IMR-90 (cell line): Measurements from ENCODE around the gene KRTAP5-4. TPM values are rescaled to one million over a fixed set of nuclear protein-coding genes. Genes with fewer than 3 reads are reported as not detected.

Experiments
- ATAC-seq: fragments of 200-7000 bp; cut with Tn5 transposase; 2 replicates; pipeline ENCODE4 v1.9.1; 2020; ENCODE audit warnings: low read depth, mild to moderate bottlenecking, moderate library complexity
- BruUV-seq: library from RNA; stranded (reverse); fragments of 400-500 nt; replicated peaks from 2 replicates; lab custom pipeline; 2021; lab: Mats Ljungman, UMichigan
- CTCF ChIA-PET: fragments of 300-600 bp; formaldehyde crosslinking; extraction: SDS; loops from one replicate; lab custom pipeline; 2021; ENCODE audit warnings: antibody characterized with exemption; lab: Yijun Ruan, JAX
- POLR2A ChIA-PET: fragments of 300-600 bp; sonication (Branson Sonifier 250); formaldehyde crosslinking; loops from one replicate; lab custom pipeline; 2022; ENCODE audit warnings: antibody characterized with exemption; ENCODE audit not compliant: unreplicated experiment; lab: Charles Lee
- DNase-seq: peaks from one replicate; pipeline ENCODE4 v3.0.0; 2013
- H2AFZ ChIP-seq: replicated peaks from 2 replicates; pipeline ENCODE3; 2013; ENCODE audit warnings: low read length, mild to moderate bottlenecking; ENCODE audit not compliant: poor library complexity
- H2AK5ac ChIP-seq: 2 replicates; pipeline ENCODE4 v1.6.1; 2013; ENCODE audit warnings: low read depth, low read length, inconsistent platforms
- H2AK9ac ChIP-seq: replicated peaks from 2 replicates; pipeline ENCODE3; 2013; ENCODE audit warnings: mild to moderate bottlenecking, low read depth, low read length, moderate library complexity; ENCODE audit not compliant: poor library complexity
- H2BK120ac ChIP-seq: 2 replicates; pipeline ENCODE4 v1.6.1; 2013; ENCODE audit warnings: low read depth, low read length, inconsistent platforms
- H2BK15ac ChIP-seq: 3 replicates; pipeline ENCODE4 v1.6.1; 2013; ENCODE audit warnings: low read depth, low read length, inconsistent platforms
- H2BK20ac ChIP-seq: 2 replicates; pipeline ENCODE4 v1.6.1; 2013; ENCODE audit warnings: low read depth, mild to moderate bottlenecking, inconsistent platforms, low read length, moderate library complexity
- H2BK5ac ChIP-seq: 2 replicates; pipeline ENCODE4 v1.6.1; 2013; ENCODE audit warnings: mild to moderate bottlenecking, low read depth, low read length, inconsistent platforms; ENCODE audit not compliant: poor library complexity, severe bottlenecking
- H3K14ac ChIP-seq: replicated peaks from 2 replicates; pipeline ENCODE4 v1.6.1; 2013; ENCODE audit warnings: low read depth, low read length, inconsistent platforms
- H3K18ac ChIP-seq: 2 replicates; pipeline ENCODE4 v1.6.1; 2013; ENCODE audit warnings: low read depth, low read length, control low read depth
- H3K23ac ChIP-seq: 2 replicates; pipeline ENCODE4 v1.6.1; 2013; ENCODE audit warnings: low read depth, low read length, inconsistent platforms
- H3K27ac ChIP-seq: 2 replicates; pipeline ENCODE4 v1.5.1; 2013; ENCODE audit warnings: mild to moderate bottlenecking, control low read depth, low read length; ENCODE audit not compliant: insufficient read depth
- H3K27me3 ChIP-seq: 2 replicates; pipeline ENCODE4 v1.6.1; 2013; ENCODE audit warnings: low read length; ENCODE audit not compliant: control insufficient read depth, insufficient read depth
- H3K36me3 ChIP-seq: 2 replicates; pipeline ENCODE4 v1.6.1; 2013; ENCODE audit warnings: low read length, mixed read lengths; ENCODE audit not compliant: control insufficient read depth, insufficient read depth
- H3K4ac ChIP-seq: 2 replicates; pipeline ENCODE4 v1.6.1; 2013; ENCODE audit warnings: low read depth, low read length, inconsistent platforms
- H3K4me1 ChIP-seq: 2 replicates; pipeline ENCODE4 v1.6.1; 2013; ENCODE audit warnings: low read length, mixed read lengths; ENCODE audit not compliant: control insufficient read depth, insufficient read depth
- H3K4me2 ChIP-seq: 2 replicates; pipeline ENCODE4 v1.6.1; 2013; ENCODE audit warnings: low read depth, mild to moderate bottlenecking, control low read depth, low read length, moderate library complexity
- H3K4me3 ChIP-seq: 2 replicates; pipeline ENCODE4 v1.5.1; 2013; ENCODE audit warnings: low read depth, mild to moderate bottlenecking, control low read depth, low read length, moderate library complexity; ENCODE audit not compliant: insufficient read depth
- H3K56ac ChIP-seq: 2 replicates; pipeline ENCODE4 v1.6.1; 2013; ENCODE audit warnings: low read length, inconsistent platforms; ENCODE audit not compliant: insufficient read depth; ENCODE audit errors: extremely low read depth
- H3K79me1 ChIP-seq, 2 experiments: 2 replicates each; pipeline ENCODE4 v1.6.1; 2013; ENCODE audit warnings: low read length in 2 of 2, inconsistent platforms in 1 of 2, low read depth in 1 of 2
- H3K9ac ChIP-seq: 2 replicates; pipeline ENCODE4 v1.6.1; 2013; ENCODE audit warnings: low read depth, low read length, control low read depth
- H3K9me1 ChIP-seq: 2 replicates; pipeline ENCODE4 v1.6.1; 2013; ENCODE audit warnings: low read length, inconsistent platforms; ENCODE audit not compliant: insufficient read depth
- H3K9me3 ChIP-seq: 2 replicates; pipeline ENCODE4 v1.6.1; 2013; ENCODE audit warnings: low read length; ENCODE audit not compliant: control insufficient read depth, insufficient read depth
- H4K20me1 ChIP-seq: 2 replicates; pipeline ENCODE4 v1.6.1; 2013; ENCODE audit warnings: low read length, inconsistent platforms; ENCODE audit not compliant: insufficient read depth
- H4K5ac ChIP-seq: 2 replicates; pipeline ENCODE4 v1.6.1; 2013; ENCODE audit warnings: mild to moderate bottlenecking, low read depth, low read length, control low read depth
- H4K8ac ChIP-seq, 2 experiments: 2 replicates each; pipeline ENCODE4 v1.6.1; 2013; ENCODE audit warnings: low read depth in 2 of 2, low read length in 2 of 2, control low read depth in 1 of 2, inconsistent platforms in 1 of 2
- H4K91ac ChIP-seq: 2 replicates; pipeline ENCODE4 v1.6.1; 2013; ENCODE audit warnings: low read depth, low read length, inconsistent platforms; ENCODE audit not compliant: insufficient read depth
- BHLHE40 ChIP-seq: fragments of 150-350 bp; IDR thresholded peaks from 2 replicates; pipeline ENCODE4 v1.6.1; 2016; ENCODE audit warnings: mild to moderate bottlenecking, low read depth, low read length
- CEBPB ChIP-seq: IDR thresholded peaks from 2 replicates; pipeline ENCODE4 v1.6.1; 2012; ENCODE audit warnings: low read depth, low read length, improper control_type of control experiment
- CHD1 ChIP-seq: IDR thresholded peaks from 2 replicates; pipeline ENCODE4 v1.6.1; 2012; ENCODE audit warnings: low read depth, low read length, improper control_type of control experiment
- FOS ChIP-seq: fragments of 150-350 bp; IDR thresholded peaks from 2 replicates; pipeline ENCODE4 v1.6.1; 2016; ENCODE audit warnings: low read depth, low read length
- MXI1 ChIP-seq: IDR thresholded peaks from 2 replicates; pipeline ENCODE4 v1.6.1; 2012; ENCODE audit warnings: low read depth, mild to moderate bottlenecking, low read length, moderate library complexity, borderline replicate concordance
- NFE2L2 ChIP-seq: fragments of 150-350 bp; IDR thresholded peaks from 2 replicates; pipeline ENCODE4 v1.6.1; 2016; ENCODE audit warnings: low read depth, mild to moderate bottlenecking, low read length
- POLR2A ChIP-seq: IDR thresholded peaks from 2 replicates; pipeline ENCODE4 v1.6.1; 2012; ENCODE audit warnings: mild to moderate bottlenecking, low read depth, low read length
- RAD21 ChIP-seq: IDR thresholded peaks from 2 replicates; pipeline ENCODE4 v1.6.1; 2012; ENCODE audit warnings: low read length, improper control_type of control experiment
- RCOR1 ChIP-seq: IDR thresholded peaks from 2 replicates; pipeline ENCODE4 v1.6.1; 2012; ENCODE audit warnings: mild to moderate bottlenecking, low read length, improper control_type of control experiment; ENCODE audit not compliant: insufficient replicate concordance
- RFX5 ChIP-seq: IDR thresholded peaks from 2 replicates; pipeline ENCODE4 v1.8.0; 2012; ENCODE audit warnings: low read depth, mild to moderate bottlenecking, low read length, moderate library complexity
- SMC3 ChIP-seq: fragments of 150-350 bp; IDR thresholded peaks from 2 replicates; pipeline ENCODE4 v1.6.1; 2016; ENCODE audit warnings: low read depth, mild to moderate bottlenecking, antibody characterized with exemption, low read length, moderate library complexity
- WGBS, 2 experiments: methylation state at CpG; one replicate each; pipeline versions ENCODE4 v1.1.5 to v1.1.7; 2013; ENCODE audit warnings: missing lambda C conversion rate in 2 of 2; ENCODE audit not compliant: insufficient read length in 1 of 2; ENCODE audit errors: extremely low coverage in 2 of 2; 5-methylcytosine and 5-hydroxymethylcytosine counted together
- dilution Hi-C: fragments of 300-500 bp; cut with HindIII; formaldehyde crosslinking; loops from one replicate; pipeline ENCODE4 v1.14.3; 2018; ENCODE audit warnings: low sequenced_read_pairs; ENCODE audit not compliant: unreplicated experiment
- in situ Hi-C: fragments of 300-500 bp; cut with MboI; formaldehyde crosslinking; loops from 3 replicates; pipeline ENCODE4 v1.14.3; 2019; ENCODE audit warnings: low sequenced_read_pairs, inconsistent platforms, mixed read lengths
- intact Hi-C: fragments of 100-400 bp; cut with micrococcal nuclease; formaldehyde crosslinking; loops from 2 replicates; pipeline ENCODE4 v1.10.0; 2022
- polyA plus RNA-seq, 3 experiments: library from polyadenylated mRNA; depleted of rRNA; stranded (reverse); fragments of >200 nt; gene quantifications; 2 replicates each; pipeline ENCODE4 v1.2.3, GENCODE V29; 2012; ENCODE audit warnings: low replicate concordance in 1 of 3
- total RNA-seq: library from RNA; depleted of rRNA; stranded (reverse); fragments of >200 nt; gene quantifications from 2 replicates; pipeline ENCODE4 v1.2.3, GENCODE V29; 2012
- TF ChIP-seq, protein P1 (sequence below): fragments of 150-350 bp; IDR thresholded peaks from 2 replicates; pipeline ENCODE4 v1.6.1; 2016; ENCODE audit warnings: low read depth, mild to moderate bottlenecking, low read length, moderate library complexity, borderline replicate concordance
- TF ChIP-seq, protein P2 (sequence below): conservative IDR thresholded peaks from 2 replicates; pipeline ENCODE4 v1.5.1; 2012; ENCODE audit warnings: mild to moderate bottlenecking, low read depth, low read length, improper control_type of control experiment
- TF ChIP-seq, protein P3 (sequence below): fragments of 150-350 bp; IDR thresholded peaks from 2 replicates; pipeline ENCODE4 v1.6.1; 2017; ENCODE audit warnings: mild to moderate bottlenecking, antibody characterized with exemption, low read length, low read depth

Gene KRTAP5-4
- total and polyA plus RNA-seq, 2 of the 4 experiments (the other 2 are of a cell fraction) = not detected

DNA sequence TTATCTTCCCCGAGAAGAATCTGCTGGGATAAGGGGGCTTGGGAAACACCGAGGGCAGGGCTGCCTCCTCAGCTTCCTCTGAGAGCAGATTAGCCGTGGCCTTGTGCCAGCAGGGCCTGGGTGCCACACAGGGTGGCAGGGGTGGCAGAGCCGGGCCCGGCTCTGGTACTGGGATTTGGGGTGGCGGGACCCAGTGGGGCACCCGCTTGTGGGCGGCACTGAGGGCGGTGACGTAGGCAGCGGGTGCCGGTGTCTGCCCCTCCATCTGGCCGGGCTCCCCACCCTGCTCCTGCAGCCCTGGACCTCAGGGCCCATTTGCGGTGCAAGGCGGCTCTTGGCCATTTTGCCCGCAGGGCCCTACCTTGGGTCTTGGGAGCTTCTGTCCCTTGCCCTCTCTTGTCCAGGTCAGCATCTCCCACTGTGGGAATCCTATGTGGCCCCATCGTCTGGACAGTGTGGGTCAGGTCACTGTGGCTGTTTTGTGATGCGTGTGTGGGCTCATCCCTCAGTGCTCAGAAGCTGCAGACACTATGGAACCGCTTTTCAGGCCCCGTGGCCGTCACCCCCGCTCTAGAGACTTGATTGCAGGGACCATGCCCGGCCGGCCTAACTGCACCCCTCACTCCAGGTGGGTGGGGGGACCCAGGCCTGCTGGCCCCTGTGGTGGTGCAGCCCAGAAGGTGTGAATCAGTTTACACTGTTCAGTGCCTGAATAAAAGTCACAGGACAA lies 45.3 kb upstream of the KRTAP5-4 start:
- H2AK9ac ChIP-seq = no peak overlapping the region
- H4K20me1 ChIP-seq = no peaks in the 10 kb centered on the region
- peaks cover 31% of the 10 kb centered on the region for H3K27me3 ChIP-seq
- H4K8ac ChIP-seq = no peak overlapping the region
- no peak overlapping the region for H3K9ac ChIP-seq
- no peak overlapping the region for H4K5ac ChIP-seq
- ATAC-seq (no peak), DNase-seq (no peak)
- intact Hi-C loops = no loop called here
- no peak overlapping the region for H3K4me2 ChIP-seq
- POLR2A ChIA-PET = no interaction called here
- no peak overlapping the region for H3K18ac ChIP-seq
- H3K79me1 ChIP-seq = no peaks in the 10 kb centered on the region
- no peak overlapping the region for H2BK15ac ChIP-seq
- H3K56ac ChIP-seq = no peak overlapping the region
- H3K9me1 ChIP-seq = no peaks in the 10 kb centered on the region; the same call in 1 of the 2 replicates
- dilution Hi-C loops = no loop called here
- in situ Hi-C loops = no loop called here
- H2BK120ac ChIP-seq = no peak overlapping the region
- no peak overlapping the region for H2BK20ac ChIP-seq
- no peak overlapping the region for H4K91ac ChIP-seq
- no peaks in the 10 kb centered on the region for H3K9me3 ChIP-seq
- no peak overlapping the region for H2BK5ac ChIP-seq
- H3K36me3 ChIP-seq = no peaks in the 10 kb centered on the region
- H3K14ac ChIP-seq = no peak overlapping the region
- TF ChIP-seq RAD21 = no peak
- no peak for TF ChIP-seq FOS
- no peak for TF ChIP-seq SMC3
- TF ChIP-seq CHD1 = no peak
- TF ChIP-seq RFX5 = no peak
- no peak for TF ChIP-seq BHLHE40
- TF ChIP-seq, protein P1, sequence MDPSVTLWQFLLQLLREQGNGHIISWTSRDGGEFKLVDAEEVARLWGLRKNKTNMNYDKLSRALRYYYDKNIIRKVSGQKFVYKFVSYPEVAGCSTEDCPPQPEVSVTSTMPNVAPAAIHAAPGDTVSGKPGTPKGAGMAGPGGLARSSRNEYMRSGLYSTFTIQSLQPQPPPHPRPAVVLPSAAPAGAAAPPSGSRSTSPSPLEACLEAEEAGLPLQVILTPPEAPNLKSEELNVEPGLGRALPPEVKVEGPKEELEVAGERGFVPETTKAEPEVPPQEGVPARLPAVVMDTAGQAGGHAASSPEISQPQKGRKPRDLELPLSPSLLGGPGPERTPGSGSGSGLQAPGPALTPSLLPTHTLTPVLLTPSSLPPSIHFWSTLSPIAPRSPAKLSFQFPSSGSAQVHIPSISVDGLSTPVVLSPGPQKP = no peak
- TF ChIP-seq RCOR1 = no peak
- no peak for TF ChIP-seq NFE2L2
- no peak for TF ChIP-seq CEBPB
- TF ChIP-seq, protein P2, sequence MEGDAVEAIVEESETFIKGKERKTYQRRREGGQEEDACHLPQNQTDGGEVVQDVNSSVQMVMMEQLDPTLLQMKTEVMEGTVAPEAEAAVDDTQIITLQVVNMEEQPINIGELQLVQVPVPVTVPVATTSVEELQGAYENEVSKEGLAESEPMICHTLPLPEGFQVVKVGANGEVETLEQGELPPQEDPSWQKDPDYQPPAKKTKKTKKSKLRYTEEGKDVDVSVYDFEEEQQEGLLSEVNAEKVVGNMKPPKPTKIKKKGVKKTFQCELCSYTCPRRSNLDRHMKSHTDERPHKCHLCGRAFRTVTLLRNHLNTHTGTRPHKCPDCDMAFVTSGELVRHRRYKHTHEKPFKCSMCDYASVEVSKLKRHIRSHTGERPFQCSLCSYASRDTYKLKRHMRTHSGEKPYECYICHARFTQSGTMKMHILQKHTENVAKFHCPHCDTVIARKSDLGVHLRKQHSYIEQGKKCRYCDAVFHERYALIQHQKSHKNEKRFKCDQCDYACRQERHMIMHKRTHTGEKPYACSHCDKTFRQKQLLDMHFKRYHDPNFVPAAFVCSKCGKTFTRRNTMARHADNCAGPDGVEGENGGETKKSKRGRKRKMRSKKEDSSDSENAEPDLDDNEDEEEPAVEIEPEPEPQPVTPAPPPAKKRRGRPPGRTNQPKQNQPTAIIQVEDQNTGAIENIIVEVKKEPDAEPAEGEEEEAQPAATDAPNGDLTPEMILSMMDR = no peak
- TF ChIP-seq MXI1 = no peak
- TF ChIP-seq POLR2A = no peak
- TF ChIP-seq, protein P3, sequence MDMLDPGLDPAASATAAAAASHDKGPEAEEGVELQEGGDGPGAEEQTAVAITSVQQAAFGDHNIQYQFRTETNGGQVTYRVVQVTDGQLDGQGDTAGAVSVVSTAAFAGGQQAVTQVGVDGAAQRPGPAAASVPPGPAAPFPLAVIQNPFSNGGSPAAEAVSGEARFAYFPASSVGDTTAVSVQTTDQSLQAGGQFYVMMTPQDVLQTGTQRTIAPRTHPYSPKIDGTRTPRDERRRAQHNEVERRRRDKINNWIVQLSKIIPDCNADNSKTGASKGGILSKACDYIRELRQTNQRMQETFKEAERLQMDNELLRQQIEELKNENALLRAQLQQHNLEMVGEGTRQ = no peak
- H3K4ac ChIP-seq = no peak overlapping the region
- no peak overlapping the region for H3K27ac ChIP-seq
- H2AFZ ChIP-seq = no peak overlapping the region
- H2AK5ac ChIP-seq = no peak overlapping the region
- H3K23ac ChIP-seq = no peak overlapping the region
- H3K4me1 ChIP-seq = no peaks in the 10 kb centered on the region
- H3K4me3 ChIP-seq = no peak overlapping the region
- no TSS peak for BruUV-seq
- CTCF ChIA-PET = no interaction called here
- WGBS, 2 experiments = 29% methylated on average over 2 of the region's 24 CpGs; no CpG with 5 or more reads in 1 of the 2 experiments
